Central memory CD8-positive, alpha-beta T cell (primary cell): Measurements from ENCODE around the gene CAVIN1.
"Not testable (repeated sequence)": the region's sequence is repeated elsewhere in the genome, so short reads cannot be mapped to it uniquely, and the experiment has no call there.

Source experiments
- ATAC-seq: fragments of 150-1000 bp; cut with Tn5 transposase; replicated peaks from 2 replicates; pipeline ENCODE4 v1.10.0; 2022; ENCODE audit warnings: mild to moderate bottlenecking, moderate FRiP score, moderate number of reproducible peaks; ENCODE audit not compliant: poor library complexity, severe bottlenecking; ENCODE audit errors: extremely low read depth
- DNase-seq, 2 donors: peaks; one replicate each; pipeline ENCODE4 v3.0.0; 2021; ENCODE audit warnings: low spot score in 2 of 2
- H3K27ac Mint-ChIP-seq: one replicate; pipeline ENCODE4 v1.8.0; 2022; ENCODE audit warnings: low read depth, mild to moderate bottlenecking, moderate library complexity, mixed read lengths
- H3K27me3 Mint-ChIP-seq: one replicate; pipeline ENCODE4 v1.8.0; 2022; ENCODE audit warnings: mixed read lengths
- H3K36me3 Mint-ChIP-seq: one replicate; pipeline ENCODE4 v1.8.0; 2022; ENCODE audit warnings: mild to moderate bottlenecking, moderate library complexity, mixed read lengths; ENCODE audit not compliant: insufficient read depth
- H3K4me1 Mint-ChIP-seq: one replicate; pipeline ENCODE4 v1.8.0; 2022; ENCODE audit warnings: mixed read lengths
- H3K4me3 Mint-ChIP-seq: one replicate; pipeline ENCODE4 v1.8.0; 2022; ENCODE audit warnings: mild to moderate bottlenecking, moderate library complexity, mixed read lengths
- H3K9me3 Mint-ChIP-seq: one replicate; pipeline ENCODE4 v1.8.0; 2022; ENCODE audit warnings: mixed read lengths

CAVIN1 gene

DNA sequence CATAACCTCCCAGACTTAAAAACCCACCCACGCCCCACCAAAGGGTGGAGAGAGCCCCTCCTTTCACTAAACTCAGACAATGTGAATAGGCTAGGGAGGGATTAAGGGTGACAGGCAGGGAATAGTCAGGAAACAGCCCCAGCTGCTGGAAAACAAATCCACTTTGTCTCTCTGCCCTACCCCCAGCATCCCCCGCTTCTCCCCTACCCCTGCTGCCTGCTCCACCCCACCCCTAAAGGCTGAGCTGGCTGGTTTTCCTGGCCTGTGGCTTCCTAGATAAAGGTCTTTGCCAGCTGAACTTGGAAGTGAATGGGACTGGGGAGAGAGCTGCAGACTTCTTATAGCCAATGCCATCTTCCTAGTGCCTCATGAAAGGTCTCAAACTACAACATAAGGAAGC is 15.0 kb downstream of the CAVIN1 start:
- peaks cover 6% of the 10 kb centered on the region for H3K4me1 Mint-ChIP-seq
- no peak overlapping the region for H3K4me3 Mint-ChIP-seq
- H3K36me3 Mint-ChIP-seq, result no peaks in the 10 kb centered on the region
- H3K27me3 Mint-ChIP-seq, result no peaks in the 10 kb centered on the region
- H3K27ac Mint-ChIP-seq, result no peak overlapping the region
- DNase-seq (no peak), ATAC-seq (no peak)
- H3K9me3 Mint-ChIP-seq, result no peaks in the 10 kb centered on the region

DNA sequence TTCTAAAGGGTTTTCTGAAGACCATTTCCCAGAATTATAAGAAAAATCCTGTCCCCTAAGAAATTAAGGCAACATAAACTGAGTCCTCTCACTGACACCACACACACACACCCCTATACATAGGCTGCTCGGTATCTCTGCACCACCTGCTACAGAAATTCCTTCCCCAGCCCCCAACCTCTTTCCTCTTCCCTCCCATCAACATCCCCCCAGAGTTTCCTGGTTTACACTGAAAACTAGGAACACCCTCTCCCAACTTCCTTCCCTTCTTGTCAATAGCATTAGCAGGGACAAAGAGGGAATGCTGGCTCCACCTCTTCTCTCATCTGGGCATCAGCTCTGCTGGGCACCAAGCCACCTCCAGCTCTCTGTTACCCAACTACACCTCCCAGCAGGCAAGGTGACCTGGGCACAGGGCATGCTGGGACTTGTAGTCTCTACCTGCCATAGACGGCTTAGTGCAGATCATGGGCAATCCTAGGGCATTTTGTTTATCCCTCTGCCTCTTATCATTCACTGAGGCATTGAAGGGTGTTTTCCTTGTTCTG is 15.7 kb downstream of the CAVIN1 start:
- no peaks in the 10 kb centered on the region for H3K9me3 Mint-ChIP-seq
- peak; percentile 24 to 33 for DNase-seq
- no peak overlapping the region for H3K27ac Mint-ChIP-seq
- no peaks in the 10 kb centered on the region for H3K27me3 Mint-ChIP-seq
- peak; percentile 92 for ATAC-seq
- no peak overlapping the region for H3K4me3 Mint-ChIP-seq
- no peaks in the 10 kb centered on the region for H3K36me3 Mint-ChIP-seq
- peaks cover 6% of the 10 kb centered on the region for H3K4me1 Mint-ChIP-seq

DNA sequence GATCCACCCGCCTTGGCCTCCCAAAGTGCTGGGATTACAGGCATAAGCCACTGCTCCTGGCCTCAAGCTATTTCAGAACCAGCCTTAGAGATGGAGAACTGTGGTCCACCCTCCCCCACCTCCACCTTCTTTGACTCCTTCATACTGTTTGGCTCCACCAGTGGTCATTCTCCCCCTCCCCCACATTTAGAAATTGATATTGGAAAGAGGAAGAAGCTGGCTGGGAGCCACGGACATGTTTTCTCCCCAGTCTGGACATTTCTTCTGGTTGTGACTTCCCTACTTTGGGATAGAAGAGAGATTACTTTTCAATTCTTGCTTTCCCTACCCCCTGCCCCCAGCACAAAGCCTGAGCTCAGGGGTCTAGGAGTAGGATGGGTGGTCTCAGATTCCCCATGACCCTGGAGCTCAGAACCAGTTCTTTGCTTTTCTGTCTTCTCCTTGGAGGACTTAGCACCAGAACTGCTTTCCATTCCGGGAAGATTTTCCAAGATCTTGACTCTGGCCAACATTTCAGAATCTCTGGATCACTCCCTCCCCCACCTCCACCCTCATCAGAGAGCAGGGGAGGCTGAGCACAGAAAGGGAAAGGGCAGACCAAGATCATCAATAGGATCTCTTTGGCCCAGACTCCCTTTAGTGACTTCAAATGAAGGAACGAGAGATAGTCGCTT is 16.3 kb downstream of the CAVIN1 start:
- no peak overlapping the region for H3K27ac Mint-ChIP-seq
- H3K4me1 Mint-ChIP-seq, result peaks cover 6% of the 10 kb centered on the region
- no peaks in the 10 kb centered on the region for H3K27me3 Mint-ChIP-seq
- no peak for DNase-seq
- H3K9me3 Mint-ChIP-seq, result no peaks in the 10 kb centered on the region
- H3K36me3 Mint-ChIP-seq, result no peaks in the 10 kb centered on the region
- H3K4me3 Mint-ChIP-seq, result no peak overlapping the region
- no peak for ATAC-seq

DNA sequence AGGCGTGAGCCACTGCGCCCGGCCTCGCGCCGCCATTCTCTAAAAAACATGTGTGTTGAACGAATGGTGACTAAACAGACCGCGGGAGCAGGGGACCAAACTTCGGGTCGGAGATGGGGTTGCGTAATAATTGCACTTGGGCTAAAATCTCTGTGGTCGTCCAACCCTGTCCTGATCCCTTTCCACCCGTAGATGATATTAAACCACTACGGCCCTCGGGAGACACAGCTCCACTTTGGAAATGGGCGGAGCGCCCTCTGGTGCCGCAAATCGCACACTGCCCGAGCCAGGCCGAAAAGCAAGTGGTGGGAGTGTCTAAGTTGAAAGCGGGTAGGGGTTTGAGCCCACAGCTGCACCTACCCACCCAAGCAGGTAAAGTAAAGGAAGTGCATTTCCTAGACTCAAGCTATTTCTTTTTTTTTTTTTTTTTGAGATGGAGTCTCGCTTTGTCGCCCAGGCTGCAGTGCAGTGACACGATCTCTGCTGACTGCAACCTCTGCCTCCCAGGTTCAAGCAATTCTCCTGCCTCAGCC is 17.0 kb downstream of the CAVIN1 start:
- no peaks in the 10 kb centered on the region for H3K27me3 Mint-ChIP-seq
- H3K36me3 Mint-ChIP-seq, result no peaks in the 10 kb centered on the region
- no peak overlapping the region for H3K27ac Mint-ChIP-seq
- peak; percentile 67 for ATAC-seq
- H3K4me3 Mint-ChIP-seq, result no peak overlapping the region
- DNase-seq, result peak; percentile 65 to 81
- peaks cover 6% of the 10 kb centered on the region for H3K4me1 Mint-ChIP-seq
- no peaks in the 10 kb centered on the region for H3K9me3 Mint-ChIP-seq

- DNase-seq, result no peak
- ATAC-seq, result no peak
- no peaks in the 10 kb centered on the region for H3K36me3 Mint-ChIP-seq
- no peaks in the 10 kb centered on the region for H3K9me3 Mint-ChIP-seq
- H3K4me1 Mint-ChIP-seq, result peaks cover 12% of the 10 kb centered on the region
- H3K27ac Mint-ChIP-seq, result no peak overlapping the region
- no peak overlapping the region for H3K4me3 Mint-ChIP-seq
- H3K27me3 Mint-ChIP-seq, result no peaks in the 10 kb centered on the region
These were observed 18.0 kb downstream of the CAVIN1 start for GRCh38 chr17:42405076-42405475.

DNA sequence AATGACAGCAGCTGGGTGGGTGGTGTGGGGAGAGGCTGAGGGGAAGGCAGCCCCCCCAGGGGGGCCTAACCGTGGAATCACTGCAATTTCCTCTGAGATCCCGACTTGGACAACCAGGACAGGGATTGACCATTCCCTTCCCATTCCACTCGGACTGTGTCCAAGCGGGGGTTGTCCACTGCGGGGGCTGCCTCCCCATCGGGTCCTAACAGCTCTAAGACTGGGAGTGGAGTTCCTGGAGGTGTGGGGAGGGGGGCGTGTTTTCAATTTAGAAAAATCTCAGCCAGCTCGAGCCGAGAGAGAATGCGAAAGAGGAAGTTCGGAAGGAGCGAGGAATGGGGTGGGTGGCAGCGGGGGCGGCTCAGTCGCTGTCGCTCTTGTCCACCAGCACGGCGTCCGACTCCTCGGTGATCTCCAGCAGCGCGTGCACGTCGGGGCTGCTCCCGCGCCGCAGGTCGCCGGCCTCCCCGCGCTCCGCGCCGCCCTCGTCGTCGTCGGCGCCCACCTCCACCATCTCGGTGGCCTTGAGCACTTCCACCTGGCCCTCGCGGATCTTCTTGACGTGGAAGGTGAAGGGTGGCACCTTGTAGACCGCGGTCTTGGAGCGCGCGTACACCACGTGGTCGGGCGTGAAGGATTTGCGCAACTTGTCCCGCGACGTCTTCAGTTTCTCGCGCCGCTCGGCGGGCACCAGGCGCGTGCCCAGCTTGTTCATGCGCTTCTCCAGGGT is 18.6 kb downstream of the CAVIN1 start:
- Mint-ChIP-seq H3K36me3 (no peaks in the 10 kb centered on the region), H3K4me3 (no peak overlapping the region), H3K4me1 (peaks cover 16% of the 10 kb centered on the region), H3K27me3 (no peaks in the 10 kb centered on the region), H3K9me3 (no peaks in the 10 kb centered on the region), H3K27ac (no peak overlapping the region)
- ATAC-seq (no peak), DNase-seq (no peak)

- no peaks in the 10 kb centered on the region for H3K36me3 Mint-ChIP-seq
- DNase-seq (no peak), ATAC-seq (no peak)
- no peaks in the 10 kb centered on the region for H3K27me3 Mint-ChIP-seq
- no peak overlapping the region for H3K27ac Mint-ChIP-seq
- H3K4me3 Mint-ChIP-seq, result no peak overlapping the region
- peaks cover 16% of the 10 kb centered on the region for H3K4me1 Mint-ChIP-seq
- H3K9me3 Mint-ChIP-seq, result no peaks in the 10 kb centered on the region
These were observed 19.9 kb downstream of the CAVIN1 start for GRCh38 chr17:42403150-42403549.

GRCh38 chr17:42402117-42402516 is 20.9 kb downstream of the CAVIN1 start:
- ATAC-seq, result no peak
- H3K36me3 Mint-ChIP-seq, result no peaks in the 10 kb centered on the region

DNA sequence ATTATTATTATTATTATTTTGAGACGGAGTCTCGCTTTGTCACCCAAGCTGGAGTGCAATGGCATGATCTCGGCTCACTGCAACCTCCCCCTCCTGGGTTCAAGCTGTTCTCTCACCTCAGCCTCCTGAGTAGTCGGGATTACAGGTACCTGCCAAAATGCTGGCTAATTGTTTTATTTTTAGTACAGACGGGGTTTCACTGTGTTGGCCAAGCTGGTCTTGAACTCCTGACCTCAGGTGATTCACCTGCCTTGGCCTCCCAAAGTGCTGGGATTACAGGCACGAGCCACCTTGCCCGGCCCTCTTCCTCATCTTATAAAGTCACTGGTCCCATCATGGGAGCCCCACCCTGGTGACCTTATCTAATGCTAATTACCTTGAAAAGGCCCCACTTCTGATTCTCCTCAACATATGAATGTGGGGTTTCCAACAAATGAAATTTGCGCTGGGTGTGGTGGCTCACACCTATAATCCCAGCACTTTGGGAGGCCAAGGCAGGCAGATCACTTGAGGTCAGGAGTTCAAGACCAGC is 22.1 kb downstream of the CAVIN1 start:
- H3K27ac Mint-ChIP-seq, H3K4me3 Mint-ChIP-seq, H3K36me3 Mint-ChIP-seq, H3K27me3 Mint-ChIP-seq, ATAC-seq, H3K4me1 Mint-ChIP-seq, H3K9me3 Mint-ChIP-seq, DNase-seq: not testable (repeated sequence)

More at GRCh38 chr17:42402117-42402516, 20.9 kb downstream of the CAVIN1 start:
- Mint-ChIP-seq H3K4me1 (peaks cover 10% of the 10 kb centered on the region), H3K27me3 (no peaks in the 10 kb centered on the region), H3K4me3 (no peak overlapping the region), H3K9me3 (no peaks in the 10 kb centered on the region), H3K27ac (no peak overlapping the region)
- no peak for DNase-seq

DNA sequence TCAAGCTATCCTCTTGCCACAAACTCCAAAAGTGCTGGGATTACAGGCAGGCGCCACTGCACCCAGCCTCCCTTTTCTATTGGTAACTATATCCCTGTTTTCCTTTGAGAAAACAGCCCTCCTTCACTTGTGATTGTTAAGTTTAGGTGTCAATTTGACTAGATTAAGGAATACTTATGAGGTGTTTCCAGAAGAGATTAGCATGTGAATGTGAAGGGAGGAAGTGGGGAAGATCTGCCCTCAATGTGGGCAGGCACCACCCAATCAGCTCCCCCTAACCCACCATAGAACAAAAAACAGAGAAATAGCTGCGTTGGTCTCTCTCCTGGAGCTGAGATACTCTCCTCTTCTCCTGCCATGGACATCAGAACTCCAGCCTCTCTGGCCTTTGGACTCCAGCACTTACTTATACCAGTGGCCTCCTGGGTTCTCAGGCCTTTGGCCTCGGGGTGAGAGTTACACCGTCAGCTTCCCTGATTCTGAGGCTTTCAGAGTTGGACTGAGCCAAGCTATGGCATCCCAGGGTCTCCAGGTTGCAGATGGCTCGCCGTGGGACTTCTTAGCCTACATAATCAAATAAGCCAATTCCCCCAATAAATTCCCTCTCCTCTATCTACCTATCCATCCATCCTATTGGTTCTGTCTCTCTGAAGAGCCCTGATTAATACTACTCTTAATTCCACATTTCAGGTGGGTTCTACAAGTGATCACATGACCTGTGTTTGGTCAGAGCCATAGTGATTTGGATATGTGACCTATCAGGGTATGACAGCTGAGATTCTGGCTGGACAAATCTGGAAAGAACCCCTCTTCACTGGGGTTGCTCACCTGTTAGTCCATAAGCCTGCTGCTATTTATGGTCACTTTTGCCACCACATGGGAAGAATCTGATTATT is 22.9 kb downstream of the CAVIN1 start:
- no peak overlapping the region for H3K27ac Mint-ChIP-seq

GRCh38 chr17:42399121-42399520 is 23.9 kb downstream of the CAVIN1 start:
- Mint-ChIP-seq H3K27ac (no peak overlapping the region), H3K4me3 (no peak overlapping the region), H3K36me3 (no peaks in the 10 kb centered on the region), H3K9me3 (no peaks in the 10 kb centered on the region), H3K4me1 (peaks cover 10% of the 10 kb centered on the region), H3K27me3 (no peaks in the 10 kb centered on the region)
- DNase-seq (no peak), ATAC-seq (no peak)

More for the DNA sequence above, 22.9 kb downstream of the CAVIN1 start:
- H3K9me3 Mint-ChIP-seq, result no peaks in the 10 kb centered on the region
- no peak overlapping the region for H3K4me3 Mint-ChIP-seq
- H3K4me1 Mint-ChIP-seq, result peaks cover 10% of the 10 kb centered on the region
- ATAC-seq, result no peak
- H3K36me3 Mint-ChIP-seq, result no peaks in the 10 kb centered on the region
- DNase-seq, result no peak
- no peaks in the 10 kb centered on the region for H3K27me3 Mint-ChIP-seq

- H3K27ac Mint-ChIP-seq, ATAC-seq, H3K36me3 Mint-ChIP-seq, DNase-seq, H3K27me3 Mint-ChIP-seq, H3K9me3 Mint-ChIP-seq, H3K4me1 Mint-ChIP-seq, H3K4me3 Mint-ChIP-seq: not testable (repeated sequence)
These were observed 27.5 kb downstream of the CAVIN1 start for GRCh38 chr17:42395601-42396000.
